Measurements from ENCODE around the gene NSFL1C.

DNA sequence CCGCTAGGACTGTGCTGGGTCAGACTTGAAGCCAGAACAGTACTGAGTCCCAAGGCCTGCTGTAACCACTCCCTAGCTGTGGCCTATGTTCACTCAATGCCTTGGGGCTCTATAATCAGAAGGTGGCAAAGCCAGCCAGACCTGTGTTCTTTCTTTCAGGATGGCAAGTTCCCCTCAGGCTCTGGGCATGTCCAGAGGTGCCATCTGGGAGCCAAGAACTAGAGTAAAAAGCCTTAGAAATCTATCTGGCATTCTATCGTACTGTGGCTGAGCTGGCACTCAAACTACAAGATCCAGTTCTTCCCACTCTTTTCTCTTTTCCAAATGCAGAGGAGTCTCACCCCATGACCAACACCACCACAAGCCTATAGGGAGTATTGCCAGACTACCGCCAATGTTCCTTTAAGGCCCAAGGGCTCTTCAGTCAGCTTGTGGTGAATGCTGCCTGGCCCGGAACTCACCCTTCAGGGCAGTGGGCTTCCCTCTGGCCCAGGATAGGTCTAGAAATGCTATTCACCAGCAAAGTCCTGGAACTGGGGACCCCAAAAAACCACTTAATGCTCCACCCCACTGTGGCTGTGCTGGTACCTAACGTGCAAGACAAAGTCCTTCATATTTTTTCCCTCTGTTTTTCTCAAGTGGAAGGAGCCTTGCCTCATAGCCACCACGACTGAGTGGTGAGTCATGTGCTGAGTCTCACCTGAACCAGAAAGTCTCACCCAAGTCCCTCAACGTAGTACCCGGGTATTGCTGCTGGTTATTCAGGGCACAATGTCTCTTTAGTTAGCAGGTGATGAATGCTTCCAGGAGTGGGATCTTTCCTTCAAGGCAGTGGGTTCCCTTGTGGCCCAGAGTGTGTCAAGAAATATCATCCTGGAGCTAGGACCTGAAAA is 33.1 kb upstream of the NSFL1C start:
- TF ChIP-seq, protein P1, sequence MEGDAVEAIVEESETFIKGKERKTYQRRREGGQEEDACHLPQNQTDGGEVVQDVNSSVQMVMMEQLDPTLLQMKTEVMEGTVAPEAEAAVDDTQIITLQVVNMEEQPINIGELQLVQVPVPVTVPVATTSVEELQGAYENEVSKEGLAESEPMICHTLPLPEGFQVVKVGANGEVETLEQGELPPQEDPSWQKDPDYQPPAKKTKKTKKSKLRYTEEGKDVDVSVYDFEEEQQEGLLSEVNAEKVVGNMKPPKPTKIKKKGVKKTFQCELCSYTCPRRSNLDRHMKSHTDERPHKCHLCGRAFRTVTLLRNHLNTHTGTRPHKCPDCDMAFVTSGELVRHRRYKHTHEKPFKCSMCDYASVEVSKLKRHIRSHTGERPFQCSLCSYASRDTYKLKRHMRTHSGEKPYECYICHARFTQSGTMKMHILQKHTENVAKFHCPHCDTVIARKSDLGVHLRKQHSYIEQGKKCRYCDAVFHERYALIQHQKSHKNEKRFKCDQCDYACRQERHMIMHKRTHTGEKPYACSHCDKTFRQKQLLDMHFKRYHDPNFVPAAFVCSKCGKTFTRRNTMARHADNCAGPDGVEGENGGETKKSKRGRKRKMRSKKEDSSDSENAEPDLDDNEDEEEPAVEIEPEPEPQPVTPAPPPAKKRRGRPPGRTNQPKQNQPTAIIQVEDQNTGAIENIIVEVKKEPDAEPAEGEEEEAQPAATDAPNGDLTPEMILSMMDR (IDR thresholded peaks at IDR 0.05; ENCODE audit: insufficient read depth, low read length, poor library complexity, severe bottlenecking) = no peak
- no peak for TF ChIP-seq EZH2phosphoT487 (conservative IDR thresholded peaks at IDR 0.05; ENCODE audit: low read length)

All from SU-DHL-6 (cell line).